A673 (cell line): Measurements from ENCODE around the gene OSM.

Source experiments
- CTCF ChIP-seq: fragments of 300-800, 200-600 bp; sonication (generic); conservative IDR thresholded peaks from 2 replicates; pipeline ENCODE4 v1.5.1; 2017; ENCODE audit warnings: low read depth, mild to moderate bottlenecking, antibody characterized with exemption, low read length, moderate library complexity, mixed read lengths
- EZH2 ChIP-seq: fragments of 200-600 bp; sonication (generic); IDR thresholded peaks from 2 replicates; pipeline ENCODE4 v1.6.1; 2017; ENCODE audit warnings: borderline replicate concordance, low read depth, mild to moderate bottlenecking, mixed read lengths, antibody characterized with exemption, low read length; ENCODE audit not compliant: poor library complexity, severe bottlenecking

- TF ChIP-seq EZH2 (no peak), CTCF (no peak)
These were observed 14.9 kb downstream of the OSM start for GRCh38 chr22:30251711-30252110.
